Measurements from ENCODE around the gene CSF1R.

CSF1R gene

DNA sequence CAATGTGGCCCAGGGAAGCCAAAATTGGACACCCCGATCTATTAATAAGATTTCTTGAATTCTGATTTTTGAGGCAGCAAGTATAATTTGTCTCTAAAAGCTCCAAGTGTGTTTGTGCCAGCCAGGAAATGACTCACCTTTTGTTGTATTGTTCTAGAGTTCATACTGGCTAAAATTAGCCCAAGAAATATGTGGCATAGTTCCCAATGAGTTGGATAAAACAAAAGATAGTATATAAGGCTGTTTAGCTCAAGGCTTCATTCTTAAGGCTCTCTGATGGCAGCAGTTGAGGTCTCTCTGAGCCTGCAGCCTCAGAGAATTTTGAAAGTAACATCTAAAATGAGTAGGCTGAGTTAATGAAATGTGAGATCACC lies 64.2 kb downstream of the CSF1R start:
- no peak for DNase-seq

DNA sequence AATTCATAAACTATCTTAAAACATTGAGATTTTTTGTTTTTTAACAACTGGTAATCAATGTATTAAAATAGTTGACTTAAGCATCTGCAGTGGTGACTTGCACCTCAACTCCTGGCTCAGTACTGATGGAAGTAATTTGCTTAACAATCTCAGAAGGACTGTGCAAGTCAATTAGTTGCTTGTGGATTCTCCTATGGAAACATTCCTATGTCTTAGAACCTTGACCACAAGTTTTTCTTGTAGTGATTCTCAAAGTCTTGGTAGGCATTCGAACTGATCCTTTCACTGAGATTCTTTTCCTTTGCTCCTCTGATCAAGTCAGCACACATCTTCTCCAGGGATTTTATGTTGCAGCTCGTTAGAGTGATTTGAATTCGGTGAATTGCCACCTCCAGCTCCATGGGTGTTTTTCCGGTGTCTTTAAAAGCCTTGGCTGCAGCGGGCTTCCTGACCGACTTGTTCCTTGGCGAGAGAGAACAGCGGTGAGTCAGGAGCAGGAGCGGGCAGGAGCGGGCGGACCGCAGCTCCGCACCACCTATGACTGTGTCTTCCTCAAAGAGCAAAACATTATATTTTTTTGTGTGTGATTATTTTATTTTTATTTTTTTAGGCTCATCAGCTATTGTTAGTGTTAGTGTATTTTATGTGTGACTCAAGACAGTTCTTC lies 64.7 kb downstream of the CSF1R start:
- no peak for DNase-seq

DNA sequence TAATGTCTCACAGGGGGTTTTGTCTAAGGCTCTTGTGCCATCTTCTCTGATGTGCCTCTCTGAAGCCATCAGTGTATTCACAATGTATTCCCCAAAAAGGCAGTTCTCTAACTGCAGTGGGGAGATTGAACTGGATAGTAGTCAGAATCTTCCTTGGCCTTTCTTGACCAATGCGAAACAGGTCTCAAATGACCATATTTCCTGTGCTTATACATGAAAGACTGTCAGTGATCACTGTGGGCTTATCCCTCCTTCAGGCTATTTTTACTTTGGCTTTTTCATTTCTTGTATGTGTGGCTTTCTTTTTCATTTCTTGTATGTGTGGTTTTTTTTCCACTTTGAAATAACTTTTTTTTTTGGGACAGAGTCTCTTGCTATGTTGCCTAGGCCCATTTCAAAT lies 66.1 kb downstream of the CSF1R start:
- DNase-seq: no peak

DNA sequence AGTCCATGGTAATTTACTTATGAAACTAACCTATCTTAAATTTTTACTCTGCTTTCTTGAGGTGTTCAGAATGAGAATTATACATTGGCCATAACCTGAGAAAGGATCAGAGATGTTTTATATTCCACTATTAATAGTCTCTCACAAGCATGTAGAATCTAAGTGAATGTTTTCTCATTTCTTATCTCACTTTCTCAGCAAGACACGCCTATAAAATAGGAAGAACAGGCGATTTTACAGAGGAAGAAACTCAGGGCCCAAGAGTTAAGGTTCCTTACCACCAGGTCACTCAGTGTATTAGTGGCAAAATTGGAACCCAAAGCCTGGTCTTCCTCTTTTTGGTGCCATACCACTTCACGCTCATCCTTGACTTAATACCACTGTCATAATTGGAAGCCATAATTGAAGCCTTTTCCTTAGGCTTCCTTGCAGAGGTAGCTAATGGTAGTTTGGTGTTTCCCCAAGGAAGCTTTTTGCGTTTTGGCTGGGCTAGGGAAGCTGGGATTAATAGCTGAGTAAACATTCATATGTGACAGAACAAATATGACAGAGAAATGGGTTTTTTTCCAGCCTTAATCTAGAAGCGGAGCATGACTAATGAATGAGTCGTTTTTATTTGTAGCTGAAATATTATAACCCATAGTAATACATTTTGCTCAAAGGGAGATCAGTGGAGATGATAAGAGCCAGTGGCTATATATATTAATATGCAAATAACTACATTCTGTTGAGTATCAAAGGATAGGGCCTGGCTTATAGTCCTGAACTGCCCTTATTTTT lies 68.9 kb downstream of the CSF1R start:
- DNase-seq: no peak

DNA sequence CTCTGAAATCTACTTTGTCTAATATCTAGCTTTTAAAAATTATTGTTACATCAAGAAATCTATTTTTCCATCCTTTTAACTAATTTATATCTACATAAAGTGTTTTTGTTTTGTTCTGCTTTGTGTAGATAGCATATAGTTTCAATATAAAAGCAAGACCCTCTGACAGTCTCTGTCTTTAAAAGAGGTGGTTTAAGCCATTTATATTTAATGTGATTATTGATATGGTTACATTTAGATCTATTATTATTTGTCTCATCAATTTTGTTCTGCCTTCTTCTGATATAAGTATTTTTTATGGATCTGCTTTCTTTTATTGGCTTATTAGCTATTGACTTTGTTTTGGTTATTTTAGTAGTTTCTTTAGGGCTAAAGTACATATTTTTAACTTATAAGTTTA lies 69.8 kb downstream of the CSF1R start:
- DNase-seq: no peak

DNA sequence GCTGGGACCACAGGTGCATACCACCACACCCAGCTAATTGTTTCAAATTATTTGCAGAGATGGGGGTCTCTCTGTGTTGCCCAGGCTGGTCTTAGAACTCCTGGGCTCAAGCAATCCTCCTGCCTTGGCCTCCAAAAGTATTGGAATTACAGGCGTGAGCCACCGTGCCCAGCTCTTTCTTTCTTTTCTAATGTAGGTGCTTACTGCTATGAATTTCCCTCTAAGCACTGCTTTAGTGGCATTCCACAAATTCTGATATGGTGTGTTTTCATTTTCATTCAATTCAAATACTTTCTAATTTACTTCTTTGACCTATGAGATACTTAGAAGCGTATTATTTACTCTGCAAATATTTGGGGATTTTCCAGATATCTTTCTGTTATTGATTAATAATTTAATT lies 70.9 kb downstream of the CSF1R start:
- DNase-seq: no peak

DNA sequence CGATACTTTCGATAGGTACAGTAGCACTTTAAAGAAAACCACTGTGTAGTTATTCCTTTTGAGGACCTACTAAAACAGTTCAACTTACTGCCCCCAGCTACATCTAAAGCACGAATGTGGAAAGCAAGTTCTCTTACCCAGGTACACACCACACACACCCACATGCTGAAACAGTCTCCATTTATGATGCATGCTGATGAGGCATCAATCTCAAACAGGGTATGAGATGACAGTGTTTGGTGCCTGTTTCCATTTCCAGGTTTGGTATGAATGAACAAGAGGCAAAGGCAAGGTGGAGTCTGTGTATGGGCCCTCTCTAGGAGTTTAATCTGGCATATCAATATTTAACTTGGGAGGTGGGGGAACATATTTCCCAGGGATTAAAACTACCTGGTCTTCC lies 71.9 kb downstream of the CSF1R start:
- DNase-seq: no peak

DNA sequence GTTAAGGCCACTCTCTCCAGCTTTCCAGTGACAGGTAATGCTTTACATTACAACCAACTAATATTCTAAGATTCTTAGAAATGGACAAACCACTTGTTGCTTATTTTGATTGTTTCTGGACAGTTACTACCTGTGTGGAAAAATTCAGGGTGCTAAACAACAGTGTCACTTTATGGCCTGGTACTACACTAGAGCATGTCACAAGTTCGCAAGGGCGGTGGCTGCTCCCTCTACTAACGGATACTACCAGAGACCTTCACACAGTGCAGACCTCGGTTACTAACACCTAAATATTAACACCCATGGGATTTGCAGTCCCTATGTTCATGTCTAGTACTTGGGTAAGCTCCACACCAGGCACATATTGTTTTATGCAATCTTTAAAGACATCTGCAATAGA lies 72.4 kb downstream of the CSF1R start:
- no peak for DNase-seq

DNA sequence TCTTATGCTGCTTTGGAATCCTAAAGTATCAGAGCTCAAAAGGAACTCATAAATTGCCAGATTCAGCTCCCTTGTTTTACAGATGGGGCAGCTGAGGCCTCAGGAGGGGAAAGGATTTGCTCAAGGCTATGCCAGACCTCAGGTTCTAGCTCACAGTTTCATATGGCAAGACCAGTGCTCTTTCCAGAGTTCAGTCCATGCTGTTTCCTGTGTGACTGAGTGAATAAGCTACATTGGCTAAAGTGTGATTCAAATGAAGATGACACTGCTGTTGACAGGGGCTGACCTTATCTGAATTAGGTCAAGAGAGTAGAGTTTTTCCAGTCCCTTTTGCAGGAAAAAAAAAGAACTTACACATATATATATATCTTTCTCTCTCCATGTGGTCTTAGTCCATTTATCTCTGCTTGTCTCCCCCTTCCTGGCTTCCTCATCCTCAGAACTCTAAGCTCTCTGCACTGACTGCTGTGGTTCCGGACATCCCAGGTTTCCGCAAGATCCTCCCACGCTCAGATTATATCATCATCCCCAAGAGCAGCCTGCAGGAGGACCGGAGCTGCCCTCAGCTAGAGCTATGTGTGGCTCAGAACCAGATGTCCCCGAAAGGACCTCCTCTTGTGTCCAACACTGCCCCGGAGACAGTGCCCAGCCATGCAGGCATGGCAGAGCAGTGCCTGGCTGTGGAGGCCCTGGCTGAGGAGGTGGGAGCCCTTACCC lies 76.5 kb downstream of the CSF1R start:
- no peak for DNase-seq

DNA sequence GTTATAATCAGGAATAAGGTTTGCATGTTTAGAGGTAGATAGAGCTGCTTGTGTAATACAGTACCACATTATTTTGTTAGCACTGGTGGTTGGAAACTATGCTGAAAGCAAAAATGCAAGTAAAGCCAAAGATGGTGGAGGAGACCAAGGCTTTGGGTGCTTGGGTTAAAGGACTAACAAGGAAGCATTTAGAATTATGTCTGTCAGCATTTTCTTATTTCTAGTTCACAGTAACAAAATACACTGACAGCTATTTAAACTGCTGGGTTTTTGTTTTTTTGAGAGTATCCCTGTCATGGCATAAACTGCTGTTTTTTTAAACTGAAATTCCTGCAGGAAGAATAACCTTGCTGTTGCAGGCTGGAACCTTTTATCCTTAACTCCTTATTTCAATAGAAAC lies 79.3 kb downstream of the CSF1R start:
- no peak for DNase-seq

DNA sequence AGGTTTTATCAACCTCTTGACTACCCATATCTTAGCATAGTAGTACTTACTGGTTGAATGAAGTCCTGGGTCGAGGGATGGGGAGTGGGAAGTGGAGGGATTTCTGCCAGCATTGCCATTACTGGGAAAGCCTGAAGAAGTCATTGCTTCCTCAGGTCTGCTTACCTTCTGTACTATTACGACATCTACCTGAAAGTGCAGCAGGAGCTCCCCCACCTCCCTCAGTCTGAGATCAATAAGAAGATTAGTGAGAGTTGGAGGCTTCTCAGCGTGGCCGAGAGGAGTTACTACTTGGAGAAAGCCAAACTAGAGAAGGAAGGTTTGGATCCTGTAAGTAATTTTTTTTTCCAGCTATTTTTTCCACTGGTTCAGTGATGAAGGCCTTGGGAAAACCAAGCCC lies 80.0 kb downstream of the CSF1R start:
- no peak for DNase-seq
